ENCODE data around the gene MAT2B.
"Not testable (repeated sequence)": the region's sequence is repeated elsewhere in the genome, so short reads cannot be mapped to it uniquely, and the experiment has no call there.

DNA sequence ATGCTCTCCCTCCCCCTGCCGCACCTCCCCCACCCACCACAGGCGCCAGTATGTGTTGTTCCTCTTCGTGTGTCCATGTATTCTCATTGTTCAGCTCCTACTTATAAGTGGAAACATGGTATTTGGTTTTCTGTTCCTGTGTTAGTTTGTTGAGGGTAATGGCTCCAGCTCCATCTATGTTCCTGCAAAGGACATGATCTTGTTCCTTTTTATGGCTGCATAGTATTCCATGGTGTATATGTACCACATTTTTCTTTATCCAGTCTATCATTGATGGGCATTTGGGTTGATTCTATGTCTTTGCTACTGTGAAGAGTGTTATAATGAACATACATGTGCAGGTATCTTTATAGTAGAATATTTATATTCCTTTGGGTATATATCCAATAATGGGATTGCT, 31.0 kb downstream of the MAT2B start:
- TF ChIP-seq, protein P1, sequence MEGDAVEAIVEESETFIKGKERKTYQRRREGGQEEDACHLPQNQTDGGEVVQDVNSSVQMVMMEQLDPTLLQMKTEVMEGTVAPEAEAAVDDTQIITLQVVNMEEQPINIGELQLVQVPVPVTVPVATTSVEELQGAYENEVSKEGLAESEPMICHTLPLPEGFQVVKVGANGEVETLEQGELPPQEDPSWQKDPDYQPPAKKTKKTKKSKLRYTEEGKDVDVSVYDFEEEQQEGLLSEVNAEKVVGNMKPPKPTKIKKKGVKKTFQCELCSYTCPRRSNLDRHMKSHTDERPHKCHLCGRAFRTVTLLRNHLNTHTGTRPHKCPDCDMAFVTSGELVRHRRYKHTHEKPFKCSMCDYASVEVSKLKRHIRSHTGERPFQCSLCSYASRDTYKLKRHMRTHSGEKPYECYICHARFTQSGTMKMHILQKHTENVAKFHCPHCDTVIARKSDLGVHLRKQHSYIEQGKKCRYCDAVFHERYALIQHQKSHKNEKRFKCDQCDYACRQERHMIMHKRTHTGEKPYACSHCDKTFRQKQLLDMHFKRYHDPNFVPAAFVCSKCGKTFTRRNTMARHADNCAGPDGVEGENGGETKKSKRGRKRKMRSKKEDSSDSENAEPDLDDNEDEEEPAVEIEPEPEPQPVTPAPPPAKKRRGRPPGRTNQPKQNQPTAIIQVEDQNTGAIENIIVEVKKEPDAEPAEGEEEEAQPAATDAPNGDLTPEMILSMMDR (IDR thresholded peaks at IDR 0.05) = not testable (repeated sequence)
- not testable (repeated sequence) for TF ChIP-seq ZFX (IDR thresholded peaks at IDR 0.05; ENCODE audit: borderline replicate concordance)

All from 22Rv1 (cell line).